Fibroblast of villous mesenchyme (primary cell): ENCODE measurements around the gene DIPK1B. TPM values are rescaled to one million over a fixed set of nuclear protein-coding genes. Genes with fewer than 3 reads are reported as not detected.
A peak's percentile ranks its signal among the peaks of the same experiment; 100 is the strongest.

Experiments used
- DNase-seq: peaks from one replicate; pipeline ENCODE4 v3.0.0-alpha.2; 2010; ENCODE audit warnings: low read depth
- H3K4me3 ChIP-seq: 2 replicates; pipeline ENCODE4 v1.5.1; 2011; ENCODE audit warnings: low read depth, mild to moderate bottlenecking, low read length
- CTCF ChIP-seq: IDR thresholded peaks from 2 replicates; pipeline ENCODE4 v1.5.1; 2012; ENCODE audit warnings: low read depth, mild to moderate bottlenecking, low read length; ENCODE audit not compliant: insufficient read depth
- total RNA-seq: library from RNA; depleted of rRNA; stranded (reverse); fragments of >200 nt; gene quantifications from 2 replicates; pipeline ENCODE4 v1.2.3, GENCODE V29; 2012

Gene DIPK1B
- total RNA-seq, 1 donor: 0.43 TPM

- no peak for DNase-seq
- TF ChIP-seq CTCF: no peak
- H3K4me3 ChIP-seq: no peak overlapping the region
Observed at GRCh38 chr9:136722093-136722968, 10.0 kb downstream of the DIPK1B start.

- no peak for TF ChIP-seq CTCF
- no peak for DNase-seq
- H3K4me3 ChIP-seq: no peak overlapping the region
Observed at GRCh38 chr9:136722969-136723356, 10.6 kb downstream of the DIPK1B start.

GRCh38 chr9:136723362-136723976, 11.1 kb downstream of the DIPK1B start:
- TF ChIP-seq CTCF: no peak
- no peak overlapping the region for H3K4me3 ChIP-seq
- no peak for DNase-seq

- H3K4me3 ChIP-seq: no peak overlapping the region
- TF ChIP-seq CTCF: no peak
- DNase-seq: no peak
Observed at GRCh38 chr9:136723989-136724388, 11.6 kb downstream of the DIPK1B start.

GRCh38 chr9:136724772-136725171, 12.4 kb downstream of the DIPK1B start:
- DNase-seq: no peak
- H3K4me3 ChIP-seq: no peak overlapping the region
- TF ChIP-seq CTCF: no peak

- peak overlapping the region; percentile 95 for H3K4me3 ChIP-seq
- DNase-seq: peak; percentile 43
- no peak for TF ChIP-seq CTCF
Observed at GRCh38 chr9:136725612-136726011, 13.2 kb downstream of the DIPK1B start.
